ENCODE results near the gene FLOT2. TPM values are rescaled to one million over a fixed set of nuclear protein-coding genes. Genes with fewer than 3 reads are reported as not detected.

Gene FLOT2
- total RNA-seq, 1 donor from 2014 or later: 84.0 TPM

DNA sequence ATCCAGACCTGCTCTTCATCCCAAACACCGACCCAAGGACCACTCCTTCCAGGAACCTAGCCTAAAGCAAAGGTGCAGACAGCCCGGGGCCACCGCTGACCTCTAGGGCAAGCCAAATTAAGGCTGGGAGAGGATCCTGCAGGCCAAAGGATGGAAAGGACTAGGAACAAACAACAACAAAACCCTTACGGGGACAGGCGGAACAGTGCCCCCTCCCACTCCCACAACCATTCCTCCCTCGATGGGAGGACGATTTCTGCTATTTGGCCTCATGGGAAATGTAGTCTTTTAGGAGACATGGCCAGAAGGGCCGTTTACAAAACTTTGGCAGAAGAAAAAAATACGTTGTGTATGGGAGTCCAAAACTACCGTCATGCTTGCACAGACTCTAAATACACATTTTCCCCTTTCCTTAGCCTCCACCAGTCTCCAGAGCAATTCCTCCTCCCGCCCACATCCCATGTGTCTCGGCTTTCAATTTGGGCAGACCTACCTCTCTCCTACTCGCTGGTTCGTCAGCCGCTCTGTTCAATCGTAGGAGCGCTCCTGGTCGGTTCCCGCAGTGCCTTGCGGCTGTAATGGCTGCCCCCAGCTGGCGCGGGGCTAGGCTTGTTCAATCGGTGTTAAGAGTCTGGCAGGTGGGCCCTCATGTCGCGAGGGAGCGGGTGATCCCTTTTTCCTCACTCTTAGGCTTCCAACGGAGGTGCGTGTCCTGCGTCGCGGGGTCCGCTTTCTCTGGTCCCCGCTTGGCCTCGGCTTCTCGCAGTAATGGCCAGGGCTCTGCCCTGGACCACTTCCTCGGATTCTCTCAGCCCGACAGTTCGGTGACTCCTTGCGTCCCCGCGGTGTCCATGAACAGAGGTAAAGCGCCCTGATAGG, 42.8 kb downstream of the FLOT2 start, which contains the start of gene ERAL1:
Gene ERAL1 (plus strand): TSS at position 560 of the 879 bp plus-strand sequence. CDS start 19 bp downstream, at position 579.
- Histone ChIP-seq H3K4me1 (peaks cover 5% of the 10 kb centered on the region), H3K79me2 (ENCODE audit: low read depth) (peaks cover 15% of the 10 kb centered on the region), H3K27me3 (no peaks in the 10 kb centered on the region), H4K20me1 (ENCODE audit: low read depth) (no peaks in the 10 kb centered on the region), H3F3A (ENCODE audit: low read depth) (peaks cover 5% of the 10 kb centered on the region), H3K4me2 (peak within 1 kb of the TSS; percentile 91), H3K9ac (peak within 1 kb of the TSS; percentile 71), H2AFZ (replicated peaks) (peak within 1 kb of the TSS; percentile 94), H3K36me3 (no peaks in the 10 kb centered on the region), H3K4me3 (peak within 1 kb of the TSS; percentile 71), H3K9me3 (ENCODE audit: low read depth) (no peaks in the 10 kb centered on the region), H3K27ac (no peak within 1 kb of the TSS)
- peak; percentile 94 for DNase-seq (ENCODE audit: low spot score)
- Mint-ChIP-seq H3K27ac (peak within 1 kb of the TSS; percentile 93), H3K36me3 (peaks cover 14% of the 10 kb centered on the region), H3K9me3 (no peaks in the 10 kb centered on the region), H3K4me3 (peak within 1 kb of the TSS; percentile 97), H3K4me1 (peaks cover 16% of the 10 kb centered on the region), H3K27me3 (ENCODE audit: insufficient read depth, low read depth) (peaks cover 2% of the 10 kb centered on the region)
- no peak for TF ChIP-seq EZH2 (IDR thresholded peaks at IDR 0.05)
- TF ChIP-seq, protein P1, sequence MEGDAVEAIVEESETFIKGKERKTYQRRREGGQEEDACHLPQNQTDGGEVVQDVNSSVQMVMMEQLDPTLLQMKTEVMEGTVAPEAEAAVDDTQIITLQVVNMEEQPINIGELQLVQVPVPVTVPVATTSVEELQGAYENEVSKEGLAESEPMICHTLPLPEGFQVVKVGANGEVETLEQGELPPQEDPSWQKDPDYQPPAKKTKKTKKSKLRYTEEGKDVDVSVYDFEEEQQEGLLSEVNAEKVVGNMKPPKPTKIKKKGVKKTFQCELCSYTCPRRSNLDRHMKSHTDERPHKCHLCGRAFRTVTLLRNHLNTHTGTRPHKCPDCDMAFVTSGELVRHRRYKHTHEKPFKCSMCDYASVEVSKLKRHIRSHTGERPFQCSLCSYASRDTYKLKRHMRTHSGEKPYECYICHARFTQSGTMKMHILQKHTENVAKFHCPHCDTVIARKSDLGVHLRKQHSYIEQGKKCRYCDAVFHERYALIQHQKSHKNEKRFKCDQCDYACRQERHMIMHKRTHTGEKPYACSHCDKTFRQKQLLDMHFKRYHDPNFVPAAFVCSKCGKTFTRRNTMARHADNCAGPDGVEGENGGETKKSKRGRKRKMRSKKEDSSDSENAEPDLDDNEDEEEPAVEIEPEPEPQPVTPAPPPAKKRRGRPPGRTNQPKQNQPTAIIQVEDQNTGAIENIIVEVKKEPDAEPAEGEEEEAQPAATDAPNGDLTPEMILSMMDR (IDR thresholded peaks at IDR 0.05): no peak
- no peak for TF ChIP-seq EZH2phosphoT487 (IDR thresholded peaks at IDR 0.05)

DNA sequence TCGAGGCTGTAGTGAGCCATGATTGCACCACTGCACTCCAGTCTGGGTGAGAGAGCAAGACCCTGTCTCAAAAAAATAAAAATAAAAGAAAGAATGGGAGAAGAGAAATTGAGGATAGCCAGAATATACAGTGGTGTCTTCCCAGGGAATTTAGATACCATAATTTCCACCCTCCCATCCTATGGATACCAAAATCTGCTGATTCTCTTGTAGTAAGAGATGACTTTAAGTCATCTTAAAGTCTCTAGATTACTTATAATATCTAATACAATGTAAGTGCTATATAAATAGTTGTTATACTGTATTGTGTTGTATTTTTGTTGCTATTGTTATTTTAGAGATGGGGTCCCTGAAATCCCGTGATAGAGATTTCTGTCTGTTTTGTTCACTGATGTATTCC, 44.2 kb downstream of the FLOT2 start:
- DNase-seq (ENCODE audit: low spot score): no peak
- Histone ChIP-seq H3K4me1 (peaks cover 5% of the 10 kb centered on the region), H3F3A (ENCODE audit: low read depth) (peaks cover 5% of the 10 kb centered on the region), H3K4me2 (no peak overlapping the region), H3K27ac (no peak overlapping the region), H4K20me1 (ENCODE audit: low read depth) (no peaks in the 10 kb centered on the region), H3K4me3 (no peak overlapping the region), H3K9me3 (ENCODE audit: low read depth) (no peaks in the 10 kb centered on the region), H2AFZ (replicated peaks) (no peak overlapping the region), H3K79me2 (ENCODE audit: low read depth) (peaks cover 15% of the 10 kb centered on the region), H3K36me3 (no peaks in the 10 kb centered on the region), H3K9ac (no peak overlapping the region), H3K27me3 (no peaks in the 10 kb centered on the region)
- H3K4me3 Mint-ChIP-seq: peak overlapping the region; percentile 43
- H3K27me3 Mint-ChIP-seq (ENCODE audit: insufficient read depth, low read depth): peaks cover 2% of the 10 kb centered on the region
- H3K9me3 Mint-ChIP-seq: no peaks in the 10 kb centered on the region
- peaks cover 16% of the 10 kb centered on the region for H3K4me1 Mint-ChIP-seq
- TF ChIP-seq EZH2phosphoT487 (IDR thresholded peaks at IDR 0.05): no peak
- TF ChIP-seq EZH2 (IDR thresholded peaks at IDR 0.05): no peak
- TF ChIP-seq, protein P1 (IDR thresholded peaks at IDR 0.05): no peak
- peaks cover 6% of the 10 kb centered on the region for H3K36me3 Mint-ChIP-seq
- H3K27ac Mint-ChIP-seq: no peak overlapping the region

DNA sequence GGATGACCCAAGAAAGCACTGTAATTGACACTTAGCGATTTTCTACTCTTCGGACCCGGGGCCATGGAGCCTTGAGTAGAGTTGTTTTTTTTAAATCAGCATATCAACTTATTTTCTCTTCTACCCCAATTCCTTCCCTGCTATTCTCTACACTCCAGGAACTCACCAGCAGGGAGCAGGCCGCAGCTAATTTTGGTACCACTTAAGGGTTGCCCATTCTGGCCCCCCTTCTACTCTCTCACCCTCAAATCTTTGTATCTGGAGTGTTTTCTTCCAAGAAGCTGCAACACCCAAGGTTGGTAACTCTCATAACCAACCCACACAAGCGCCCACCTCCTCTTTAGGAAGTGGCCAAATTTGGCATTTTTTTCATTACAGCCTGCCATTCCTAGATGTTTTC, 48.3 kb downstream of the FLOT2 start:
- Histone ChIP-seq H3F3A (ENCODE audit: low read depth) (peaks cover 3% of the 10 kb centered on the region), H3K9me3 (ENCODE audit: low read depth) (no peaks in the 10 kb centered on the region), H3K4me2 (no peak overlapping the region), H3K4me3 (no peak overlapping the region), H3K79me2 (ENCODE audit: low read depth) (no peaks in the 10 kb centered on the region), H2AFZ (replicated peaks) (no peak overlapping the region), H3K36me3 (no peaks in the 10 kb centered on the region), H3K9ac (no peak overlapping the region), H4K20me1 (ENCODE audit: low read depth) (no peaks in the 10 kb centered on the region), H3K4me1 (no peaks in the 10 kb centered on the region), H3K27me3 (no peaks in the 10 kb centered on the region), H3K27ac (no peak overlapping the region)
- TF ChIP-seq, protein P1 (IDR thresholded peaks at IDR 0.05): no peak
- no peak for TF ChIP-seq EZH2phosphoT487 (IDR thresholded peaks at IDR 0.05)
- no peak for TF ChIP-seq EZH2 (IDR thresholded peaks at IDR 0.05)
- Mint-ChIP-seq H3K4me3 (no peak overlapping the region), H3K4me1 (peaks cover 2% of the 10 kb centered on the region), H3K36me3 (no peaks in the 10 kb centered on the region), H3K9me3 (no peaks in the 10 kb centered on the region), H3K27ac (no peak overlapping the region), H3K27me3 (ENCODE audit: insufficient read depth, low read depth) (peaks cover 4% of the 10 kb centered on the region)
- no peak for DNase-seq (ENCODE audit: low spot score)

All from neural progenitor cell (in vitro differentiated cells).